Osteocyte (in vitro differentiated cells): ENCODE results near the gene FAM228B. TPM values are rescaled to one million over a fixed set of nuclear protein-coding genes. Genes with fewer than 3 reads are reported as not detected.

Experiments
- DNase-seq: peaks from one replicate; pipeline ENCODE4 v3.0.0; 2021; ENCODE audit warnings: mixed read lengths; ENCODE audit not compliant: unreplicated experiment; ENCODE audit errors: extremely low spot score
- H3K27ac Mint-ChIP-seq: one replicate; pipeline ENCODE4 v1.8.0; 2021; ENCODE audit warnings: mild to moderate bottlenecking, mixed read lengths; ENCODE audit not compliant: unreplicated experiment
- H3K27me3 Mint-ChIP-seq: one replicate; pipeline ENCODE4 v1.8.0; 2021; ENCODE audit warnings: mixed read lengths; ENCODE audit not compliant: unreplicated experiment
- H3K36me3 Mint-ChIP-seq: one replicate; pipeline ENCODE4 v1.8.0; 2021; ENCODE audit warnings: mixed read lengths; ENCODE audit not compliant: unreplicated experiment
- H3K4me1 Mint-ChIP-seq: one replicate; pipeline ENCODE4 v1.8.0; 2021; ENCODE audit warnings: mixed read lengths; ENCODE audit not compliant: unreplicated experiment
- H3K4me3 Mint-ChIP-seq: one replicate; pipeline ENCODE4 v1.8.0; 2021; ENCODE audit warnings: mild to moderate bottlenecking, moderate library complexity, mixed read lengths; ENCODE audit not compliant: unreplicated experiment
- H3K9me3 Mint-ChIP-seq: one replicate; pipeline ENCODE4 v1.8.0; 2021; ENCODE audit warnings: mixed read lengths; ENCODE audit not compliant: unreplicated experiment
- total RNA-seq: library from RNA; stranded (reverse); gene quantifications from 2 replicates; pipeline ENCODE4 v1.2.1, GENCODE V29; 2021
- TF ChIP-seq, protein P1 (sequence below): fragments of 200-600 bp; sonication (generic); IDR thresholded peaks from 2 replicates; pipeline ENCODE4 v1.5.0; 2021; ENCODE audit warnings: antibody characterized with exemption, mild to moderate bottlenecking, moderate library complexity

Gene FAM228B
- total RNA-seq, 1 donor from 2014 or later = 19.5 TPM

DNA sequence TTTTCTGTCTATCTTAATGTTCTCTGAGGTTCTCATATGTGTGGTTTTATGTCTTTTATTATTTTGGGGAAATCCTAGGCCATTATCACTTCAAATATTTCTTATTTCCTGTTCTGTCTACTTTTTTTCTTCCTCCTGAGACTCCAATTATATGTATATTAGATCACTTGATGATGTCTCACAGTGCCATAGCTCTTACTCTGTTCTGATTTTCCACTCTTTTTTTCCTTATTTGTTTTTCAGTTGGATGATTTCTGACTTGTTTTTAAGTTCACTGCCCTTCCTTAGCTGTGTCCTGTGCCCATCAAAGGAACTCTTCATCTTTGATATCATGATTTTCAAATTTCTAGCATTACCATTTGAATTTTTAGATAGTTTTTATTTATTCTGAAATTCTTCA, 24.1 kb downstream of the FAM228B start:
- Mint-ChIP-seq H3K27me3 (no peaks in the 10 kb centered on the region), H3K4me3 (no peak overlapping the region), H3K36me3 (peaks cover 45% of the 10 kb centered on the region), H3K9me3 (peaks cover 30% of the 10 kb centered on the region), H3K27ac (no peak overlapping the region), H3K4me1 (no peaks in the 10 kb centered on the region)
- no peak for DNase-seq
- TF ChIP-seq, protein P1, sequence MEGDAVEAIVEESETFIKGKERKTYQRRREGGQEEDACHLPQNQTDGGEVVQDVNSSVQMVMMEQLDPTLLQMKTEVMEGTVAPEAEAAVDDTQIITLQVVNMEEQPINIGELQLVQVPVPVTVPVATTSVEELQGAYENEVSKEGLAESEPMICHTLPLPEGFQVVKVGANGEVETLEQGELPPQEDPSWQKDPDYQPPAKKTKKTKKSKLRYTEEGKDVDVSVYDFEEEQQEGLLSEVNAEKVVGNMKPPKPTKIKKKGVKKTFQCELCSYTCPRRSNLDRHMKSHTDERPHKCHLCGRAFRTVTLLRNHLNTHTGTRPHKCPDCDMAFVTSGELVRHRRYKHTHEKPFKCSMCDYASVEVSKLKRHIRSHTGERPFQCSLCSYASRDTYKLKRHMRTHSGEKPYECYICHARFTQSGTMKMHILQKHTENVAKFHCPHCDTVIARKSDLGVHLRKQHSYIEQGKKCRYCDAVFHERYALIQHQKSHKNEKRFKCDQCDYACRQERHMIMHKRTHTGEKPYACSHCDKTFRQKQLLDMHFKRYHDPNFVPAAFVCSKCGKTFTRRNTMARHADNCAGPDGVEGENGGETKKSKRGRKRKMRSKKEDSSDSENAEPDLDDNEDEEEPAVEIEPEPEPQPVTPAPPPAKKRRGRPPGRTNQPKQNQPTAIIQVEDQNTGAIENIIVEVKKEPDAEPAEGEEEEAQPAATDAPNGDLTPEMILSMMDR = no peak

DNA sequence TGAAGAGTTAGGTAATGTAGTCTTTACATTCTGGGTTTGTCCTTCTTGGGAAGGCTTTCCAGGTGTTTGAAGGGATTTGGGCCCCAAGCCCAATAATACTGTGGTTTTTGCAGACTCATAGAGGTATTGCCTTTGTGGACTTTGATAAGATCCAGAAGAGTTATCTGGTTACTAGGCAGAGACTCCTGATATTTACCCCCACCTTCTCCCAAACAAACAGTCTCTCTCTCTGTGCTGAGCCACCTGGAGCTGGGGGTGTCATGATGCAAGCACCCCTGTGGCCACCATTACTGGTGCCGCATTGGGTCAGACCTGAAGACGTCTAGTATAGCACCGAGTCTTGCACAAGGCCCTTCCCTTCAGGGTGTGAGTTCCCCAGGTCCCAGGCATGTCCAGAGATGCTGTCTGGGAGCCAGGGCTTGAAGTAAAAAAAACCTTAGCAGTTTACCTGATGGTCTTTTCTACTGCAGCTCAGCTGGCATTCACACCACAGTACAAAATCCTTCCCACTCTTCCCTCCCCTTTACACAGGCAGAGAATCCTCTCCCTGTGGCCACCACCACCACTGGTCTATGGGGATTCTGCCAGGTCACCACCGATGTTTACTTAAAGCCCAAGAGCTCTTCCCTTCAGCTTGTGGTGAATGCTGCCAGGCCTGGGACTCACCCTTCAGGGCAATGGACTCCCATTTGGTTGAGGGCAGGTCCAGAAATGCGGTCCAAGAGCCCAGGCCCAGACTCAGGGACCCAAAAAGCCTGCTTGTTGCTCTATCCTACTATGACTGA, 29.3 kb downstream of the FAM228B start:
- Mint-ChIP-seq H3K27ac (no peak overlapping the region), H3K27me3 (no peaks in the 10 kb centered on the region)
- TF ChIP-seq, protein P1 = no peak

DNA sequence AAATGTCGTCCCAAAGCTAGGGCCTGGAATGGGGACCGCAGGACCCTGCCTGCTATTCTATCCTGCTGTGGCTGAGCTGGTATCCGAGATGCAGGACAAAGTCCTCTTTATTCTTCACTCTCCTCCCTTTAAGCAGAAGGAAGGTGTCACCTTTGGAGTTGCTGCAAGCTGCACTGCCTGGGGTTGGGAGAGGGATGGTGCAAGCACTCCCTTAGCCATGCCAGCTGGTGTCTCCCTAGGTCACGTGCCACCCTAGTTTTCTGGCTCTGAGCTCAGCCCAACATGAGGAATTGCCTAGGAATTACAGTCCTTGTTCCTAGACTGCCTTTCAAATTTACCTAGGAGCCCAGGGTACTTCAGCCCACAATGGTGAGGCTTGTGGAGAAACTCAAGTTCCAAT, 30.2 kb downstream of the FAM228B start:
- DNase-seq = no peak
- Mint-ChIP-seq H3K4me3 (no peak overlapping the region), H3K27ac (no peak overlapping the region), H3K36me3 (peaks cover 32% of the 10 kb centered on the region), H3K27me3 (no peaks in the 10 kb centered on the region), H3K4me1 (no peaks in the 10 kb centered on the region), H3K9me3 (peaks cover 8% of the 10 kb centered on the region)
- TF ChIP-seq, protein P1 = no peak

More for the DNA sequence above, 29.3 kb downstream of the FAM228B start:
- Mint-ChIP-seq H3K4me3 (no peak overlapping the region), H3K36me3 (peaks cover 36% of the 10 kb centered on the region), H3K9me3 (peaks cover 14% of the 10 kb centered on the region), H3K4me1 (no peaks in the 10 kb centered on the region)
- DNase-seq = no peak

DNA sequence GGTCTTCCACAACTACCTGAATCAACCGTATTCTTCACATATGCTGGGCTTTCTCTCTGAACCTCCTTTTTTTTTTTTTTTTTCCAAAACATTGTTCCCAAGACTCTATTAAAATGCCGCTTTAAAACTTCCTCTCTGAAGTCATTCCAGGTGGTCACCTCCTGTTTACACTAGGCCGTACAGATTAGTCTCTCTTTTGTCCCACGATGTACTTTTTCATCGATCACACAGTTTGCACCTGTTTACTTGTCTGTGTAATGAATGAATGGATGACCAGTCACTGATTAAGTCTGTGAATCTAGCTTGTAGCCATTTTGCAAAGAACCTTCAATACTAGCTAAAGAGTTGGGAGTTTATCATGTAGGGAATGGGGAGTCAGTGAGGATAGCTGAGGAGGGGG, 34.9 kb downstream of the FAM228B start:
- Mint-ChIP-seq H3K27me3 (no peaks in the 10 kb centered on the region), H3K4me1 (no peaks in the 10 kb centered on the region), H3K36me3 (peaks cover 35% of the 10 kb centered on the region), H3K9me3 (peaks cover 3% of the 10 kb centered on the region), H3K4me3 (no peak overlapping the region), H3K27ac (no peak overlapping the region)
- no peak for DNase-seq
- TF ChIP-seq, protein P1 = no peak

DNA sequence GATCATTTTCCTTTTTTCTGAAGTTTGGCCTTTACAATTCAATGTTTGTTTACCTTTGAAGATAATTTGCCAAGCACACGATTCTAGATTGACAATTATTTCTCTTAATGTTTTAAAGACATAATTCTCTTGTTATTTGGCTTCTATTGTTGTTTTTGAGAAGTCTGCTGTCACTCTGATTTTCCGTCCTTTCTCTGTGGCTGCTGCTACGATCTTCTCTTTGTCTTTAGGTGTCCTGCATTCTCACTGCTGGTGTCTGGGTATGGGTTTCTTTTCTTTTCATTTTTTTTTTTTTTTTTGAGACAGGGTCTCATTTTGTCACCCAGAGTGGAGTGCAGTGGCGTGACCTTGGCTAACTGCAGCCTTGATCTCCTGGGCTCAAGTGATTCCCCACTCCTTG, 36.4 kb downstream of the FAM228B start:
- Mint-ChIP-seq H3K27me3 (no peaks in the 10 kb centered on the region), H3K27ac (no peak overlapping the region), H3K9me3 (peaks cover 3% of the 10 kb centered on the region), H3K4me1 (no peaks in the 10 kb centered on the region), H3K4me3 (no peak overlapping the region), H3K36me3 (peaks cover 35% of the 10 kb centered on the region)
- TF ChIP-seq, protein P1 = no peak
- no peak for DNase-seq
